ENCODE data around the gene FMN2.
"Not testable (repeated sequence)": the region's sequence is repeated elsewhere in the genome, so short reads cannot be mapped to it uniquely, and the experiment has no call there.

Gene FMN2

DNA sequence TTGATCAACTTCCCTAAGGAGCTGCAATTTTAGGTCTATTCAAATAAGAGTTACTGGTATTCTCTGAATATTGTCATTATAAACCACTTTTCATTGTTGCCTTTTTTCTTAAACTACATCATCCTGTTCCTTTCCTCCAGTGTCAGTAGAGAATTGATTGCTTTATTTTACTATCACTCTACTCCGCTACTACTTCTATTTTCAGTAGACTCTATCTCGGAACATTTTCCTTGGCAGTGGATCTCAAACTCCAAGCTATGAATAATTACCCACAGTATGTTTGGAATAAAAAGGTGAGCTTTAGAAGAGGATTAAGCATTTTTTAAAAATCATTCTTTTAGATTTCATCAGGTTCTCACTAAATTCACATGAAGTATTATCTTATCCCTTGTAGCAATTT is 295.4 kb downstream of the FMN2 start:
- no peak for DNase-seq

DNA sequence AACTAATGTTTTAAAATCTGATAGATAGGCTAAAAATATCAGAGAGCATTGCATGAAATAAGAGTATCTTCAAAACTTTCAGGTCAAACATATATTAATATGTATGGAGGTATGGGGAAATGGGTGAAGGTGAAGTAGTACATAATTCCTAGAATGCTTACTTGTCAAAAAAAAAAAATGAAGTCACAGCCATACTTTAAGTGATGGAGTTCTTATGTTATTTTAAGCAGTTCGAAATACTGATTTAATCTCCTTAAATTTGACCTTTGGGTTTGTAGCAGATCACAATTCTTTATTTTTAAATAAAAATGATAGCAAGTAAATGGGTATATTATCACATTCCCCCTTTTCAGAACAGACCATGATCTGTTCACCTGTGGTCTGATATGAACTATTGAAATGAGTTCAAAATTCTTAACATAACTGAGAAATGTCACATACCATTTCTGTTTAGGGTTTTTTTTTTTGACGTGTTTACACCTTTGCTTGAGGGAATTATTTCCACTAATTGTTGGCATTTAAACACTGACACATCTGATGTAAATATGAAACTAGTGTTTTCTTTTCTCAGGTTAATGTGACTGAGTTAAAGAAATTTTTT is 300.1 kb downstream of the FMN2 start:
- DNase-seq = no peak

DNA sequence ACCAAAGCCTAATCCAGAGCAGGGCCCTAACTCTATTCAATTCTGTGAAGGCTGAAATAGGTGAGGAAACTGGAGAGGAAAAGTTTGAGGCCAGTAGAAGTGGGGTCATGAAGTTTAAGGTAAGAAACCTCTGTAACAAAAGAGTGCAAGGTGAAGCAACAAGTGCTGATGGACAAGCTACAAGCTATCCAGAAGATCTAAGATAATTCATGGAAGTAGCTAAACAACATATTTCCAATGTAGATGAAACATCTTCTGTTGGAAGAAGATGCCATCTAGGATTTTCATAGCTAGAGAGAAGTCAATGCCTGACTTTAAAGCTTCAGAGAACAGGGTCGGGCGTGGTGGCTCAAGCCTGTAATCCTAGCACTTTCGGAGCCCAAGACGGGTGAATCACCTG is 302.7 kb downstream of the FMN2 start:
- no peak for DNase-seq

DNA sequence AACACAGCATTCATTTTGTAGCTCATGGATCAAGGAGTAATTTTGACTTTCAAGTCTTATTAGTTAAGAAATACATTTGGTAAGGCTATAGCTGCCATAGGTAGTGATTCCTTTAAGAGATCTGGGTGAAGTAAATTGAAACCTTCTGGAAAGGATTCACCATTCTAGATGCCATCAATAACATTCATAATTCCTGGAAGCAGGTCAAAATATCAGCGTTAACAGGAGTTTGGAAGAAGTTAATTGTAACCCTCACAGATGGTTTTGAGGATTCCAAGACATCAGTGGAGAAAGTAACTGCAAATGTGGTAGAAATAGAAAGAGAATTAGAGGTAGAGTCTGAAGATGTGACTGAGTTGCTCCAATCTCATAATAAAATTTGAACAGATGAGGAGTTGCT is 303.7 kb downstream of the FMN2 start:
- no peak for DNase-seq

DNA sequence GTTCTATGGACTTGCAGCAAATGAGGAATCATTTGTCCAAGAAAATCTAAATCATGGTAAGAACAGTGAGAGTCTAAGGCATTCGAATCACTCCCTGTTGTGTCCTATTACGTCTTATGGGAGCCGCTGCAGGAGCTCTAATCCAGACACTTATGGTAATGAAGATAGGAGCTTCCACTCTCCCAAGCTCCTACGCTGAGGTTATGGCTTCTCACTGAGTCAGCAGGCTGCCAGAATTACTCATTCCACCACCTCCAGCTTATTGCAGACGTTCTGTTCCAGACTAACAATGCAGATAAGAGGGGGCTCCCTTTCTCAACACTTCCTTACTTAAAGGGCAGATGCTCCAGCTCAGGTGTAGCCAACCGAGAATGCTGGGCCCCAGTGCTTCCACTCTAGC is 307.7 kb downstream of the FMN2 start:
- DNase-seq = no peak

DNA sequence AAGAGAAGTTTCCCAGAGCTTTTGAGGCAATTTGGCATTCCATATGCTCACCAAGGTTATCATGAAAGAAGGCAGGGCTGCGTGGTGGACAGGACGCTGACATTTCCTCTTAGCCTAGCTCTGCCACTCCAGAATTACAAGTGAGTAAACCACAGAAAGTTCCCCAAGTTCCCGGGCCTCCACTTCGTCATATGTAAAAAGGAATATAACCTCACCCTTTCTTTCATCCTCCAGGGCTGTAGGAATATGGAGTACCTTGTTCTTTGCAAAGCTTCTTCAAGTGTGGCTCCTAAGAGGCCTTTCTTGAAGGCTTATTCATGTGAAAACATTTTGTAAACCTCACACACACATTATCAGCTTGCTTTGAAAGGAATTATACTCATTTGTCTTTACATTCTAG is 310.0 kb downstream of the FMN2 start:
- no peak for DNase-seq

DNA sequence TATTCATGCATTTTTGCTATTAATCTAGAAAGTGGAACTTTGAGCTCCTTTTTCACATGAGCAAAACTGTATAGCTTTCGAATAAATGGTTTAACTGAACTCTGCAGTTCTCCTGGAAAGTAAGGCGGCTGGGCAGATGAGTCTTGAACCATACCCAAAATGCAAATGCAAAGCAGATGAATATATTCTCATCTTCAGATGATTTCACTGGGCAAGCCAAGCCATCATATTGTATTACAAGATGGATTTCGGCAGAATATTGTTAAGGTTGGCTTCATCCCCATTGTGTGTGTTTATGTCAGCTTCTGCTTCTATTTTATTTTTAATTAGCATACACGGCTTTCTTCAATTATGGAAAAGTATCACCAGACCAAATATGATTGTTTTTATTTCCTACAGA is 310.6 kb downstream of the FMN2 start:
- DNase-seq = no peak

DNA sequence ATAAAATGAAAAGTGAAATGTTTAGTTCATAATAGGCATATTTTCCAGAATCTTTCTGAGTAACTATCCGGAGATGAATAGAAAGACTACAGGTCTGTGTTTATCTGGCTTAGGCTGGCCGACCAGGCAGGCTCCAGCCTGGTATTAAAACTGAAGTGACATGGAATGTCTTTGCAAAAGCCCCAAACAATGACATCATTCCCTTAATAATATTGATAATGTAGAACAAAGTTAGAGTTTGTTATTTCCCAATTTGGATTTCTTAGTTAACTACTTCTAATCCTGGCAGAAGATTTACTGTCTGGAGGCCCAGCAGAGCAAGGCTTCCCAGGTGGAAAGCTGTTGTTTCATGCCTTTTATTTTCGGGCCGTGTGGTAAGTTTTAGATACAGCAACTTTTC is 312.6 kb downstream of the FMN2 start:
- DNase-seq = no peak

DNA sequence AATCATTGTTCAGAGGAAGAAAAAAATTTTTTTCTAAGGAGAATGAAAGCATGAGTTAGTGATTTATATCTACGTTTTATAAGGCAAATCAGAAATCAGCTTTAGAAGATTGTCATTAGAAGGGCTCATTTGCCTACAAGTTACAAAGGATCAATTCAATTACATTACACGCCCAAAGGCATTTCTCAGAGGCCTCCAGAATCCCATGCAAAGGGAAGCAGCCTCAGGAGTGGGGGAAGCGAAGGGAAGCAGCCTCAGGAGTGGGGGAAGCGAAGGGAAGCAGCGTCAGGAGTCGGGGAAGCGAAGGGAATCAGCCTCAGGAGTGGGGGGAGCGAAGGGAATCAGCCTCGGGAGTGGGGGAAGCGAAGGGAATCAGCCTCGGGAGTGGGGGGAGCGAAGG is 314.1 kb downstream of the FMN2 start:
- DNase-seq = no peak

DNA sequence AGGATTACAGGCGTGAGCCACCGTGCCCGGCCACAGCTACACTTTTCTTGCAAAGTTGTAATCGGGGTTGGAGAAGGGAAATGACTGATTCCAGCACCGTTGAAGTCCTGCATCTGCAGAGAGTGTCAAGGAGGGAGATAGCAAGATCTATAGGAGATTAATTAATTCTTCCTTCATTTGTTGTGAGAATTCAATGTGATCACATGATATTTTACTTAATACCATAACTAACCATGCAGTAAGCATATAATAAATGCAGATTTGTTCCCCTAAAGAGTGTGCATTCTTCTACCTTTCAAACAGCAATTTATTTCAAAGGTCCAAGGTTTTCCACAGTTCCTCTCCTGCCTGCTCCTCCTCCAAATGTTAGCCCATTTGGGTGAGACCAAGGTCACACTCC is 315.7 kb downstream of the FMN2 start:
- no peak for DNase-seq

DNA sequence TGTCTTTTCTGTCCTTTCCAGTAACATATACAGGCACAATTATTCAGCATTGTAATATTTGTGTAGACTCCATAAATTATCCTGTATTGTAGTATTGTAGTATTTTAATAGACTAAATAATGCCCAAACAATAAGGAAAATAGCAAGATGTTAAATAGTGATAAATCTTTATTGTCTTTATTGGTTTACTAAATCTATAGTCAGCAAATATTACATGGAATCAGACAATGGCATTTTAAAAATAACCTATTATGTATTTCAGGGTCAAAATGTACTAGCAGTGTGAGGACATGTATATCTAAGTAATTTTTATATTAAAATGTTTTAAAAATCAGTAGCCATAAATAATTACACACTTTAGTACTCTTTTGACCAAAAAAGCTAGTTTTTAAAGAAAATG is 317.9 kb downstream of the FMN2 start:
- no peak for DNase-seq

DNA sequence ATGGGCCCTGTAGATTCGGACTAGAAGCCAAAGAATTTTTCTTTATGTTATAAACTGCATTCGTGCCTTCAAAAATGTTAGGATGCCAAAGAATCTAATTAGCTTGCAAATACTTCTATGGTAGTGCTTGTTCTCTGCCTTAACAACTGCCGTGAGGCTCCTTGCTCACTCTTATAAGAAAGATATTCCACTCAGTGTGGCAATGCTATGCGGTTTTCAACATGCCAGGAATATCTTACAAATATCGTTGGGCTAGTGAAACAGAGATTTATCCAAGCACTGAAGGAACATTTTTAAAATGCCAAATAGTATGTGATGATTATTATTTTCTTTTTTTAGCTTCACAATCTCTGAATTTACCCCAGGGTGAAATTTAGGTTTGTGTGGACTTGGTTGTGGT is 322.0 kb downstream of the FMN2 start:
- DNase-seq = no peak

DNA sequence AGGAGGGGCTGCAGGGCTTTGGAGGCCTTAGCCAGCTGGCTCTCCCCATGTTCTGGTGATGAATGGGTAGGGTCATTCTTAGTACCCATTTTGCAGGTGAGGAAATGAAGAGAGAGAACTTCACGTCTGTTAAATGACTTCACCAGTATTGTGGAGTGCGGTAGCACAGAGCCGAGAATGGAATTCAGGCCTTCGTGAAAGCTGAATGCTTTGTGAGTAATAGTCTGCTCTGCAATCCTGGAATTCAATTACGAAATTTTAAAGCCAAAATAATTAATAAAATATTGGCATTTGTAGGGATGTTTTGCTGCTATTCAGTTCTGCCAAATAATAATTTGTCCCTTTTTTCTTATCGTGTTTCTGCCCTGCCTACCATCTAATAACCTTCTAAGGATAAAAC is 322.6 kb downstream of the FMN2 start:
- DNase-seq = no peak

DNA sequence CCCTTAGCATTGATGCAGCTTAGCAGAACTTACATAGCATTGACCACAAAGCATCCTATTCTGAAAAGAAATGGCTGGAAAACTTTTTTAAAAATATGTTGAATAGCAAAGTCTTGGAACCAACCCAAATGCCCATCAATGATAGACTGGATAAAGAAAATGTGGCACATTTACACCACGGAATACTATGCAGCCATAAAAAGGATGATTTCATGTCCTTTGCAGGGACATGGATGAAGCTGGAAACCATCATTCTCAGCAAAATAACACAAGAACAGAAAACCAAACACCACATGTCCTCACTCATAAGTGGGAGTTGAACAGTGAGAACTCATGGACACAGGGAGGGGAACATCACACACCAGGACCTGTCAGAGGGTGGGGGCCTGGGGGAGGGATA is 323.3 kb downstream of the FMN2 start:
- not testable (repeated sequence) for DNase-seq

DNA sequence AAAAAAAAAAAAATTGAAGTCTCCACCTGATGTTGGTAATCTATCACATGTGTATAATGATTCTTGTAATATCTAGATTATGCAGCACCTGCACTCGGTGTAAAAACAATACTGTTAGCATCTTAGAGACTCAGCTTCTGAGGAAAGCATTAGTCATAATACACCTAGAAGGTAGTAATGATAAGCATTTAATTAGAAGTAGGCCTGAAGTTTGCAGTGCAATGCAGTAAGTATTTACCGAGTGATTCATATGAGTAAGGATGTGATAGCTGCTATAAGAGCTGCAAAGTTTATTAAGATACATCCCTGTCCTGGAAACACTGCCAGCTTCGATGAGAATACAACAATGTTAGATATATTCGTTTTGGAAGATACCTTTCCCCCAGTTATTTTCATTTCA is 323.8 kb downstream of the FMN2 start:
- DNase-seq = no peak

DNA sequence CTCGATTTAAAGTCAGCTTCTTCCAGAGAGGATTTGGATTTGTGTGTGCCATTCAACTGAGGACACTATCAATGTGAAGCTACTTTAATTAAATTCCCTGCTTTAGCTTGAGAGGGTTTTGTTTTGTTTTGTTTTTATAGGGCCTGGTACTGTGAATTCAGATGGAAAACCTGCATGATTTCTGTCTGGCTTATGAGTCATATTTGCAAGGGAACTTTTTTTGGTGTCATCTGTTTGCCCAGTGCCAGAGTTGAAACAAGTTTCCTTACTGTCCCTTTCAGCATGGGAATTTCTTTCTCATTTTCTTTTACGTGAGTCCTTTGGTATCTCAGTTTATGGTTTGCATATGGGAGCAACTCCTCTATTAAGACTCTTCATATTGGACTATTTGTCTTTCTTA is 325.6 kb downstream of the FMN2 start:
- DNase-seq = no peak

DNA sequence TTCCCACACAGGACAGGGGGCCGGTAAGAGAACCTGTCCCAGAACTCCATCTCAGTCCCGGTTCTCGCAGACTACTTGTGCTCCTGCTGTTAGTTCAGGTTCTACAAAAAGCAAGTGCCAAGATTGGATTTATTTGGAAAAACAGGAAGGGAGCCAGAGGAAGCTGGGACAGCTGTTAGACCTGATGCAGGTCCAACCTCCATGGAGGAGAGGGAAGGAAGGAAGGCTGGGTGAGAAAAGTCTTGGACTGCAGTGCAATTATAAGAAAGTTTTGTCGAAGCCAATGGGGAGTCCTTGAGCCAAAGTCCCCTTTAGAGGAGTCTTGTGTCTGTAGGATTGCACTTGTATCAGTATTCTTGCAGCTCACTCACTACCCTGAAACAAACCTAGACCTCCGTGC is 329.1 kb downstream of the FMN2 start:
- DNase-seq = no peak

DNA sequence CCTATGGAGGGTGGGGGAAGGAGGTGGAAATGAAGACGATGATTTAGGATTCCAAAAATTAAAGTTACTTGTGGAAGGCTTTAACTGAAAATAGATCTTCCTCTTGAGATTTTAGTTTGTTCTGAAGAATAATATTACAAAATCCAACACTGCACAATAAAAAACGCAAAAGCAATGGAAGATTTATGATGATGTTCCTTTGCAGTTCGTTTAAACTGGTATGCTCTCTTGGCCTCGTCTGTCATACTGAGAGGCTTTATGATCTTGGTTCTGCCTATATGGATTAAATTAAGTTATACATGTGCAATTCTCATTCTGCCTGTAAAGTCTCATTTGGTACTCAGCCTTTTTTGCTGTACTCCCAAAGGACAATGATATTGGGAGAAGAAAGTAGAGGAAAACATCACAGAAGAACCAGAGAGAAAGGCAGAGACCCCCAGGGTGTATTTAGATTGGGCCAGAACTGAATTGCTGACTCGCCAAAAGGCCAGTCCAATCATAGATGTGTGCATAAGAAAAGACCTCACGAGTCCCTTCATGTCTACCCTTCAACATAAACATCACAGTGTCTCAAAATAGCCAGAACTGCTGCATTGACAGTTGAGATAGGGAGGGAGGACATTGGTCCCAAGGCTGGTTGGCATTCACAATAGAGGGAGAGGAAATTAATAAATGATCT is 331.7 kb downstream of the FMN2 start:
- DNase-seq = no peak

DNA sequence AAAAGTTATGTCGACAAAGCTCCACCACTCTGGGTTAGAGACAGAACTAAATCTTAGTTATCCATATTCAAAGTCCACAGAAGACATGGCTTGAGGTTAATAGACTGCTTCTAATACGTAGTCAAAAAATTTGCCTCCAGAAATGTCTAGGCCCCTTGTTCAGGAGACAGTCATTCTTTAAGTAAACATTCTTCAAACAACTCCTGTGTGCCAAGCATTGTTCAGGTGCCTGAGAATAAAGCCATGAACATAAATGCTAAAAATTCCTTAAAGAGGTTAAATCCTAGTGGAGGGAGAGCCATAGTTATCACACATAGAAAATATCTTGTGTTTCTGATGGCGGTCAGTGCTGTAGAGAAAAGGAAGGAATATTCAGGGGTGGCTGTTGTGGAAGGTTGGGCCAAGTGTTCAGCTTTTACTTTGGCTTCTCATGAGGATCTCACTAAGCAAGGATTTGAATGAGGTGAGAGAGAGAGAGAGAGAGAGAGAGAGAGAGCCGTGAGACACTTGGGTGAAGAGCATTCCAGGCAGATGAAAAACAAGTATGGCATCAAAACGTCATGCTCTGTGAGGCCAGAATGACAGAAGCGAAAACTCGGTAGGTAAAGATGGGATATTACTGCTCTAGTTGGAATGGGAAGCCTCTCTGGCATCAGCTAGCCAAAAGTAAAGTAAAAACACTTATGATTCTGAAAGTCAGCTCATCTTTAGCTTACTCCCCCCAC is 333.2 kb downstream of the FMN2 start:
- DNase-seq = no peak

DNA sequence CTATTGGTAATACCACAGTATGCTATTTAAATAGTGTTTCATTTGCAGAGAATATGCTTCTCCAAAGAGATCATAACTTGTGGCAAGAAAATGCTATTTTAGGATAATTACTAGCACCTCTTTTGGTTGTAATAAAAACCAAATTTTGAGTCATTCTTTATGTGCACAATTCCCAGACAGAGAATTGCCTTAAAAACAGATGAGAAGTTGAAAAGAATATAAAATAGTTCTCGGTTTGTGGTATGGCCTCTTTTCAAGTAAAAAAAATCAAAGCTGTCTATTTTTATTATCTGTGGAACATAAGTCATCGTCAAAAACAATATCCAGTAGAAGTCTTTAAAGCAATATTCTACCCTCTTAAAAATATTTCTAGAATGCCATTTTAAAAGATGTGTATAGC is 334.4 kb downstream of the FMN2 start:
- no peak for DNase-seq

DNA sequence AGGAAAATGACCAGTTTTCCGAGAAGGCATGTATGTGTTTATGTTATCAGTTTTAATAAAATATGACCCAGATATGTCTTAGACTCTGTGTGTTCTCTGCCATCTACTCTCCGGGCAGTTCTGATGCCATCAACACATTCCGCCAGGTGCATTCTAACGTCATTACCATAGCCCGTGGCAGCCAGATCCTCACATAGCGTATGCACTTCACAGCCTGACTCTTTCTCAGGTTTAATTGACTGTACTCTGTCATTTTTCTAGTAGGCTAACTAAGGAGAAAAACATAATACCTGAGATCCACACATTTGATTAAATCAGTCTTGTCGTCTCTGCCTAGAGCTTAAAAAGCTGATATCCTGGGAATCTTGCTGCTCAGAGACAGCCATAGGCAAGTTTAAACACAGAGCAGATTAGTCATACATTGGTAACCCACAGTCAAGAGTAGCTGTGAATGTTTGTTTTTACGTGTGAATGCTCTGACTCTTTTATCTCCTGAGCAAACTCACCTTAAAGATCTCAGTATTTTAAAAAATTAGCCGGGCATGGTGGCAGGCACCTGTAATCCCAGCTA is 344.4 kb downstream of the FMN2 start:
- DNase-seq = no peak

DNA sequence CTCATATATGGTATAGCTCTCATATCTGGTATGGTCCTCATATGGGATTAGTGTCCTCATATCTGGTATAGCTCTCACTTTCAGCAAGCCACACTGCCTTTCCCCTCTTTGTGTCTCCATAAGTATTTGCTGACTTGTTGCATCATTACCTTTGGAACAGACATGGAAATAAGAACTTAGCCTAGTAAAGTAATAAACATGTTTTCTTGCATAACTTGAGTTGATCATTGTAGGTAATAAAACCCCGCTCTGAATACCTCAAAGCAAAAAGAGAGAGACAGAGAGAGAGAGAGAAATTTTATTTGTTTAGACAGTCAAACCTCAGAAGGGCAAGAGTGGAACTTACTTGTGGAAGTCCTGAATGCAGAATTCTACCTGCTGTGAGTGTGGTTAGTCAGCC is 350.0 kb downstream of the FMN2 start:
- DNase-seq = no peak

DNA sequence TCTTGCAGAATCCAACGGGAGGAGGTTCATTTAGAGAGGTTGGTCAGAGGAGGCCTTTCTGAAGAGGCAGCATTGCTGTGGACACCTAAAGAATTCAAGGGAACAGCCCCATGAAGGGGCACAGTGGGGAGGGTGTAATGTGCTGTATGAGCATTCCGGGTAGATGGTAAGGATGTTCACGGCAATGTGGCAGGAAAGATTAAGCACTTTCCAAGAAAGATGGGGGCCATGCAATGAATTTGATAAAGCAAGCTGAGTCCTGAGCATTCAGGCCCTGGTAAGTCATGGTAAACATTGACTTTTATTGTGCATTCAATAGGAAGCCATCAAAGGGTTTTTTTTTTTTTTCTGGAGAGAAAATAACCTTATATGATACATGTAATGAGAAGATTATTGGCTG is 353.7 kb downstream of the FMN2 start:
- DNase-seq = no peak

DNA sequence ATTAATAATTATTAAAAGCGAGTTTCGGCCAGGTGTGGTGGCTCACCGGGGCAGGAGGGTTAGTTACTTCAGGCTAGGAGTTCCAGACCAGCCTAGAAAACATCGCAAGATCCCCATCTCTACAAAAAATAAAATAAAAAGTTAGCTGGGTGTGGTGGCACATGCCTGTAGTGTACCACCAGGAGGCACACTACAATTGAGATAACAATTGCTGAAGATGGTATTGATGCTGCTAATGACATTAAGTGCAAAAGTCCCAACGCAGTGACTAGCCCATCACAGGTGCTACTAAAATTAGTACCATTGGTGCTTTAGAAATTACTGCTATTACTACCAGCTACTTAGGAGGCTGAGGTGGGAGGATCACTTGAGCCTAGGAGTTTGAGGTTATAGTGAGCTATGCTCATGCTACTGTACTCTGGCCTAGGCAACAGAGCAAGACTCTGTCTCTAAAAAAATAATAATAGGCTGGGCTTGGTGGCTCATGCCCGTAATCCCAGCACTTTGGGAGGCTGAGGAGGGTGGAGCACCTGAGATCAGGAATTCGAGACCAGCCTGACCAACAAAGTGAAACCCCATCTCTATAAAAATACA is 363.6 kb downstream of the FMN2 start:
- DNase-seq = no peak
